T-helper 1 cell treated with Interleukin-12 subunit alpha and Interleukin-12 subunit beta and Interleukin-4 antibody, amounts not matched to agents 30 μg/mL and 1 μg/mL, for 36 hours (primary cell): ENCODE data around the gene ATXN1.

ENCODE experiments used
- H3K27ac Mint-ChIP-seq: one replicate; pipeline ENCODE4 v1.8.0; 2021; ENCODE audit warnings: mild to moderate bottlenecking, mixed read lengths
- H3K27me3 Mint-ChIP-seq: one replicate; pipeline ENCODE4 v1.8.0; 2021; ENCODE audit warnings: low read depth, mixed read lengths
- H3K36me3 Mint-ChIP-seq: one replicate; pipeline ENCODE4 v1.8.0; 2021; ENCODE audit warnings: low read depth, mixed read lengths
- H3K4me1 Mint-ChIP-seq: one replicate; pipeline ENCODE4 v1.8.0; 2021; ENCODE audit warnings: low read depth, mixed read lengths
- H3K4me3 Mint-ChIP-seq: one replicate; pipeline ENCODE4 v1.8.0; 2021; ENCODE audit warnings: mild to moderate bottlenecking, moderate library complexity, mixed read lengths
- H3K9me3 Mint-ChIP-seq: one replicate; pipeline ENCODE4 v1.8.0; 2021; ENCODE audit warnings: mixed read lengths

The ATXN1 gene

GRCh38 chr6:16700916-16701234 lies 60.4 kb downstream of the ATXN1 start:
- Mint-ChIP-seq H3K36me3 (peaks cover 19% of the 10 kb centered on the region), H3K4me1 (peaks cover 67% of the 10 kb centered on the region)

DNA sequence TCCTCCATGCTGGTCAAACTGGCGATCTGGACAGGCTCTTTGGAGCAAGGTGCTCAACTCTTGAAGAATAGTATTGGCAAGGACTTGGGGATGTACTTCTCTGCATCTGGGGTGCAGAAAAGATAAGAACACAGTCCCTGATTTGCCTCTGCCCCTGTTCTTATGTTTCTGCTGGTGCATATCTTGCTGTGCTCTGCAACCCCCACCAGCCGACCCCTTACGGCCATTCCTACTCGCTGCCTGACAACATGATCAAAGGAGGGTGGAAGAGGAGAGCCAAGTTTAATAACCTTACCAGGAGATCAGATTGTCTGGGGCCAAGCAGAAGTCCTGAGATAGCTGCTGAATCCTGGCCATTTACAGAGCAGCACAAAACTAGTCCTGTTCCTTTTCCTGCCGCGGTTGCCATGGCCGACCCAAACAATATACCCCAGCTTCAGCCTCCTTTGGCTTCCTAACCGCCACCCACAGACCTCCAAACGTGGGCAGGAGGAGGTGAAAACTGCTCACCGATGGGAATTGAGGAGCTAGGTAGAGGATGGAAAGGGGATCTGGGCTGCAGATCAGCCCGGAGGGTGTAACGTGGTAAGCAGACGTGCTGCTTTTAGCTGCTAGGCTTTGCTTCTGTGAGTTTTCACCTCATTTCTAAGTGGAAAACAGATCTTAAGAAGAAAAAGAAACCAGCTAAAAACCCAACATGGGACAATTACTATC lies 60.9 kb downstream of the ATXN1 start:
- Mint-ChIP-seq H3K27me3 (no peaks in the 10 kb centered on the region), H3K36me3 (peaks cover 18% of the 10 kb centered on the region), H3K4me1 (peaks cover 64% of the 10 kb centered on the region), H3K9me3 (no peaks in the 10 kb centered on the region), H3K27ac (peak overlapping the region; percentile 95), H3K4me3 (peak overlapping the region; percentile 83)

More at GRCh38 chr6:16700916-16701234, 60.4 kb downstream of the ATXN1 start:
- peak overlapping the region; percentile 83 for H3K4me3 Mint-ChIP-seq
- no peaks in the 10 kb centered on the region for H3K9me3 Mint-ChIP-seq
- H3K27me3 Mint-ChIP-seq: no peaks in the 10 kb centered on the region
- H3K27ac Mint-ChIP-seq: peak overlapping the region; percentile 95

DNA sequence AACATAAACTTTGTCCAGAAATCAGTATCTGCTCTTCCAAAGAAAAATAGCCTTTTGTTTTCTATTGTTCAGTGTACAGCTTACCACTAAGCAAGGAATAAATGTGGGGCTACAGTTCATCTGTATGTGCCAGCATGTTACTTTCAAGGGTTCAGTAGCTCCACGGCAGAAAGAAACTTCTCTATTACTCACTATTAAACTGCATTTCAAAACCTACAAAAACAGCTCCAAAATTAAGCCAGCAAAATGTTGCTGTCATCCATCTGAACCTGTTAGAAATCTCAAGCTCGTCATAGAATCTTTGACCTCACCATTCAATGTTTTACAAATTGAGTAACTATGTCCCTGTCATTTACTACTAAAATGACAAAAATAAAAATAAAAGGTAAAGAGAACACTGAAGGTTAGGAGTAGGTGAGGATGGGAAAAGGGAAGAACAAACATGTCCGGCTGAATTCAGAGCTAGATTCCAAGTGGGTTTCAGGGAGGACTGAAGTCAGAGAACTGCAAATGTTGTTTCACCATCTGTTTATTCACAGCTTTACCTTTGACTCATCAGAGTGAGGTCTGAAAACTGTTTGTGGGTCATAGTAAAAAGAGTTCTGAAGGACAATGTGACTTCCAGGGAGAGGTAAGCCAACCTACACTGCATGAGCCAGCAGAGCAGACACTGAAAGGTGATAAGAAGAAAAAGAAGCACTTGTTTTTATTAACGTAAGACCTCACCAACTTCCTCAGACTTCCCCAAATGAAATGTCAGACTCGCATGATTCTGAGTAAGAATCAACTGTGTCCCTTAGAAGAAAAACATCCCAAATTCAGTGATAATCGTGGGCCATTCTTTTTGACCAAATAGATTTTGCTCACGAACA lies 62.0 kb downstream of the ATXN1 start:
- Mint-ChIP-seq H3K27me3 (no peaks in the 10 kb centered on the region), H3K4me3 (peak overlapping the region; percentile 83), H3K9me3 (peaks cover 4% of the 10 kb centered on the region), H3K4me1 (peaks cover 63% of the 10 kb centered on the region), H3K27ac (peak overlapping the region; percentile 95), H3K36me3 (peaks cover 27% of the 10 kb centered on the region)

GRCh38 chr6:16698162-16698533 lies 63.1 kb downstream of the ATXN1 start:
- peaks cover 31% of the 10 kb centered on the region for H3K36me3 Mint-ChIP-seq
- peaks cover 4% of the 10 kb centered on the region for H3K9me3 Mint-ChIP-seq
- H3K4me1 Mint-ChIP-seq: peaks cover 61% of the 10 kb centered on the region
- H3K4me3 Mint-ChIP-seq: peak overlapping the region; percentile 52
- no peaks in the 10 kb centered on the region for H3K27me3 Mint-ChIP-seq
- H3K27ac Mint-ChIP-seq: peak overlapping the region; percentile 78

DNA sequence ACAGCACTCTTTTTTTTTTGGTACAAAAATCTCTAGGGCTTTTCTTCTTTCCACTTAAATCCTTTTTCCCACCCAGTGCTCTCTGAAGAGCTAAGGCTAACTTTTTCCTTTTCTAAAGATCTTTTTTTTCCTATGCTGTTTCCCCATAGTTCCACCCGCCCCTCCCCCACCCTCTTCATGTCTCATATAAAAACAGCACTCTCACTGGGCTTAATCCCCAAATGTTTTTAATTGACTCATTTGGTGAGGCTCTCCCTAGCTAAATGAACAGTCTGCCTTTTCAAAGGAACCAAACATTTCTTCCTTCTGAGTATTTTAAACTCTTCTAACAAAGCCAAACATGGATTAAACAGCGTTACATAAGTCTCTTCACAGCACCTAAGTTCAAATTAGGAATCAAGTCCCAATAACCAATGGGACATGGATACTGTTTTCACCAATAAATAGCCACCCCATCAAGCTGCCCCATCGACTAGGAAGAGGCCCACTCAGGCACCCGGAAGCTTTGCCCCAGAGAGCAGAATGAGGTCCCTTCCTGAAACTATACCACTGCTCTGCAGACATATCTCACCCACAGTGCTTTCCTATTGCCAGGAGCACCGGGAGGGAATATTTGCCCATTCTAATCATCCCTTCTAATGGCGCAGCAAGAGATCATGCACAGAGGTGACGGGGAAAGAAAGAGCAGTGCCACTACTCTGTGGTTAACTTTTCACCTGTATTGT lies 63.7 kb downstream of the ATXN1 start:
- Mint-ChIP-seq H3K27me3 (no peaks in the 10 kb centered on the region), H3K36me3 (peaks cover 29% of the 10 kb centered on the region), H3K4me3 (peak overlapping the region; percentile 52), H3K4me1 (peaks cover 64% of the 10 kb centered on the region), H3K27ac (peak overlapping the region; percentile 78), H3K9me3 (peaks cover 4% of the 10 kb centered on the region)

- H3K9me3 Mint-ChIP-seq: peaks cover 4% of the 10 kb centered on the region
- H3K4me3 Mint-ChIP-seq: no peak overlapping the region
- H3K4me1 Mint-ChIP-seq: peaks cover 66% of the 10 kb centered on the region
- no peaks in the 10 kb centered on the region for H3K27me3 Mint-ChIP-seq
- no peak overlapping the region for H3K27ac Mint-ChIP-seq
- peaks cover 29% of the 10 kb centered on the region for H3K36me3 Mint-ChIP-seq
Measured at GRCh38 chr6:16696496-16696895, 64.8 kb downstream of the ATXN1 start.

- H3K27ac Mint-ChIP-seq: peak overlapping the region; percentile 68
- peaks cover 65% of the 10 kb centered on the region for H3K4me1 Mint-ChIP-seq
- H3K4me3 Mint-ChIP-seq: no peak overlapping the region
- H3K36me3 Mint-ChIP-seq: peaks cover 30% of the 10 kb centered on the region
- no peaks in the 10 kb centered on the region for H3K27me3 Mint-ChIP-seq
- peaks cover 4% of the 10 kb centered on the region for H3K9me3 Mint-ChIP-seq
Measured at GRCh38 chr6:16694781-16695578, 66.3 kb downstream of the ATXN1 start.

- Mint-ChIP-seq H3K36me3 (peaks cover 29% of the 10 kb centered on the region), H3K27me3 (no peaks in the 10 kb centered on the region), H3K4me1 (peaks cover 68% of the 10 kb centered on the region), H3K4me3 (no peak overlapping the region), H3K9me3 (peaks cover 4% of the 10 kb centered on the region), H3K27ac (peak overlapping the region; percentile 65)
Measured at GRCh38 chr6:16691324-16691723, 69.9 kb downstream of the ATXN1 start.

DNA sequence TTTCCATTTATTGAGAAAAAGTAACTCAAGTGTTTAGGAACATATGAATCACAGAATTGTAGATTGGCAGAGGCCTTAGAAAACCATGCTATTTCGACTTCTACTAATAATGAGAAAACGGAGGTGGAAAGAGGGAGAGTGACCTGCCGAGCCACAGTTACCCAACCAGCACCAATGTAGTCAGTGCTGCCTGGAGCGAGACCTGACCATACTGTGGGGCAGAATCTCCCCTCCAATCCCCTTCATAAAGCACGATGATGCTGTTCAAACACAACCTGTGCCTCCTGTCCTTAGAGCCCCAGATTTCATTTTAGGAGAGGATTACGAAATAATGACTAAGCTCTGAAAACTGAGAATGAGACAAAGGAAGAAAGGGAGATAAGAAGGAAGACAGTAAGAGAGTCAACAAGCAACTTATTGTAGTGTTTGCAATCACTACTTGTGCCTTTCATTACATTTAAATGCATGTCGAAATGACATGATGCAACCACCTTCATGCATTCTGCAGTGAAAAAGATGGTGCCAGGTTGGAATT lies 70.6 kb downstream of the ATXN1 start:
- peak overlapping the region; percentile 75 for H3K27ac Mint-ChIP-seq
- H3K4me1 Mint-ChIP-seq: peaks cover 70% of the 10 kb centered on the region
- H3K36me3 Mint-ChIP-seq: peaks cover 29% of the 10 kb centered on the region
- peak overlapping the region; percentile 57 for H3K4me3 Mint-ChIP-seq
- peaks cover 4% of the 10 kb centered on the region for H3K9me3 Mint-ChIP-seq
- no peaks in the 10 kb centered on the region for H3K27me3 Mint-ChIP-seq

DNA sequence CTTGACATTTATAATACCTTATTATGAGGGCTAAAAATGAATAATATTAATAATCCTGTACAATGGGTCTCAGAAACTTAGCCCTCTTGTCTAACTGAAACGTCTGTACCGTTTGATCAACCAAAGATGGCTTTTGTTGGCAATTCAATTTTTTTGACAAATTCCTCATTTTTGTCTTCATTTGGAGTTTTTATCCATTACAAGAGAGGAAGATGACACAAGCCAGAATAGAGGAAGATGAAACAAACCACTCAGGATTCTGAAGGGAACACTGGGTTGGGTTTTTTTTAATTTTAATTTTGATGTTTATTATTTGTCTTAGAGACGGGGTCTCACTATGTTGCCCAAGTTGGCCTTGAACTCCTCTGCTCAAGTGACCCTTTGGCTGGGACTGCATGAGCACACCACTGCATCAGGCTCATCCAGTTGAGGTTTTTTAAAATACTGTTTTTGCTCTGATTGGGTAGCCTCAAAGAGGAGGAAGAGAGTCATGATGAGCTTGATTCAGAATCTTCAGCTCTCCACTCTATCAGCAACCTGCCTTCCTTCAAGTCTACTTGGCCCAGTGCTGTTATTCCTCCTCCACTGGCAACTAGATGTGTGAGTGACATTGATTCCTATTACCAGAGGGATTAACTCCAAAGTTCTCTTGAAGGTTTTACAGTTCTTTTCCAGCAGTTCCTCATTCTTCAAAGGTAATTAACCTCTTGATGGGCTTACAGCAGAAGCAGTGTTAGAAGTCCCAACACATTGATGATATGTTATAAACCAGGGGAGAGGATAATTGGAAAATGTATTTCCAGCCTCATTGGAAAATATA lies 71.3 kb downstream of the ATXN1 start:
- H3K27ac Mint-ChIP-seq: peak overlapping the region; percentile 75
- H3K4me1 Mint-ChIP-seq: peaks cover 70% of the 10 kb centered on the region
- H3K27me3 Mint-ChIP-seq: no peaks in the 10 kb centered on the region
- H3K9me3 Mint-ChIP-seq: peaks cover 4% of the 10 kb centered on the region
- peak overlapping the region; percentile 57 for H3K4me3 Mint-ChIP-seq
- peaks cover 25% of the 10 kb centered on the region for H3K36me3 Mint-ChIP-seq

DNA sequence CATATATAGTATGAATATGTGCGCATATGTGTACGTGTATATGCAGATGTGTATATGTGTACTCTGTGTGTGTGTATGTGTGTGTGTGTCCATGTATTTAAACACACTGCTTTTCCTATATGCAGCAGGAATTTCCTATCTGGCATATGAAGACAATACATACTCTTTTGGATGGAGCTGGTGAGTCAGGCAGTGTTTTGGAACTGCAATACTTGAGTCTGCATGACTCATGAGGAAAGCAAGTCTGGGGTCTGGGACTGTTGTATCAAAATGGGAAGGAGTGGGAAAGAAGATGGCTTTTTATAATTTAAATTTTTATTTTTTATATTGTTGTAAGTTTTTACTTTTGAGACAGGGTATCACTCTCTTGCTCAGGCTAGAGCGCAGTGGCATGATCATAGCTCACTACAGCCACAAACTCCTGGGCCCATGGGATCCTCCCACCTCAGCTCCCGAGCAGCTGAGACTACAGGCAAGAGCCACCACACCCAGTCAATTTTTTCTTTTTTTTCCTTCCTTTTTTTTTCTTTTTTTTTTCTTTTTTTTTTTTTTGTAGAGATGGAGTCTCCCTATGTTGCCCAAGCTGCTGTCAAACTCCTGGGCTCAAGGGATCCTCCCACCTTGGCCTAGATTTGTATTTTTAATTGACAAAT lies 72.2 kb downstream of the ATXN1 start:
- Mint-ChIP-seq H3K4me1 (peaks cover 68% of the 10 kb centered on the region), H3K36me3 (peaks cover 21% of the 10 kb centered on the region), H3K4me3 (no peak overlapping the region), H3K27me3 (no peaks in the 10 kb centered on the region), H3K27ac (peak overlapping the region; percentile 68), H3K9me3 (no peaks in the 10 kb centered on the region)

DNA sequence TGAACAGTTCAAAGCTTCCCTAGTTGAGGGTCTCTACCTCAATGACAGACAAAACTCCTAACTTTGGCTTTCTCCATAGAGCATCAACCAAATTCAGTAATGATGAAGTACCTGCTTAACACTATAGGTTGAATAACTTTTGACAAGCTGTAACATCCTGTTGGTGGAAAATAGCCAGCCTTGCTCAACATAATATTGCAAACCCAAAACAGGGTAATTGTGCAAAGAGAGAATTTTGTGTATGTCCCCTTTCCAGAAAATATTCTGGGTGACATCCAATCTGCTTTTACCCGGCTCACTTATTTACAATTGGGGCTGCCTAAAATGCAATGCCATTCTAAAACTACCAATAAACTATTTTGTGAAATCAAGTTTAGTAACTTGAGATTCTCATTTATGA lies 72.8 kb downstream of the ATXN1 start:
- Mint-ChIP-seq H3K36me3 (peaks cover 24% of the 10 kb centered on the region), H3K27ac (peak overlapping the region; percentile 68), H3K4me3 (no peak overlapping the region), H3K27me3 (no peaks in the 10 kb centered on the region), H3K9me3 (no peaks in the 10 kb centered on the region), H3K4me1 (peaks cover 68% of the 10 kb centered on the region)

GRCh38 chr6:16687045-16687444 lies 74.2 kb downstream of the ATXN1 start:
- Mint-ChIP-seq H3K27ac (peak overlapping the region; percentile 78), H3K4me1 (peaks cover 69% of the 10 kb centered on the region), H3K36me3 (peaks cover 34% of the 10 kb centered on the region), H3K9me3 (no peaks in the 10 kb centered on the region), H3K4me3 (peak overlapping the region; percentile 25), H3K27me3 (no peaks in the 10 kb centered on the region)
